ENCODE results near the gene LANCL2.

The LANCL2 gene

GRCh38 chr7:55343002-55343781 lies 21.9 kb upstream of the LANCL2 start:
- no peak overlapping the region for H3K27ac ChIP-seq (ENCODE audit: low read length)
- H3K9me3 ChIP-seq (ENCODE audit: insufficient read depth, low read length, severe bottlenecking), result peaks cover 13% of the 10 kb centered on the region
- H2AFZ ChIP-seq (ENCODE audit: low read depth, low read length), result no peak overlapping the region
- no peak for ATAC-seq (ENCODE audit: insufficient read depth, low read depth)
- no peak overlapping the region for H3K9ac ChIP-seq (ENCODE audit: low read depth, low read length)
- H3K4me1 ChIP-seq (ENCODE audit: insufficient read depth, low read length), result peaks cover 2% of the 10 kb centered on the region
- no peaks in the 10 kb centered on the region for H3K27me3 ChIP-seq (ENCODE audit: insufficient read depth, low read length, poor library complexity)
- no peaks in the 10 kb centered on the region for H3K36me3 ChIP-seq (ENCODE audit: insufficient read depth, low read length)
- no peaks in the 10 kb centered on the region for H3K79me2 ChIP-seq (ENCODE audit: insufficient read depth, low read length)
- H3K4me2 ChIP-seq (ENCODE audit: insufficient read depth, low read length), result no peak overlapping the region
- no peak for TF ChIP-seq CTCF (IDR thresholded peaks at IDR 0.05; ENCODE audit: borderline replicate concordance, extremely low read depth, low read length, poor library complexity, severe bottlenecking)
- TF ChIP-seq EZH2 (IDR thresholded peaks at IDR 0.05; ENCODE audit: borderline replicate concordance, low read depth, low read length, severe bottlenecking), result no peak
- DNase-seq, result no peak
- H3K4me3 ChIP-seq (ENCODE audit: low read depth in 1 of 2, low read length in 2 of 2), result no peak overlapping the region
- H4K20me1 ChIP-seq (ENCODE audit: insufficient read depth, low read length), result no peaks in the 10 kb centered on the region

- Histone ChIP-seq H3K9me3 (ENCODE audit: insufficient read depth, low read length, severe bottlenecking) (peaks cover 13% of the 10 kb centered on the region), H3K4me2 (ENCODE audit: insufficient read depth, low read length) (no peak overlapping the region), H3K4me3 (ENCODE audit: low read depth in 1 of 2, low read length in 2 of 2) (no peak overlapping the region), H3K79me2 (ENCODE audit: insufficient read depth, low read length) (no peaks in the 10 kb centered on the region), H3K9ac (ENCODE audit: low read depth, low read length) (no peak overlapping the region), H3K27me3 (ENCODE audit: insufficient read depth, low read length, poor library complexity) (no peaks in the 10 kb centered on the region), H3K27ac (ENCODE audit: low read length) (no peak overlapping the region), H4K20me1 (ENCODE audit: insufficient read depth, low read length) (no peaks in the 10 kb centered on the region), H2AFZ (ENCODE audit: low read depth, low read length) (no peak overlapping the region), H3K36me3 (ENCODE audit: insufficient read depth, low read length) (no peaks in the 10 kb centered on the region), H3K4me1 (ENCODE audit: insufficient read depth, low read length) (peaks cover 9% of the 10 kb centered on the region)
- no peak for ATAC-seq (ENCODE audit: insufficient read depth, low read depth)
- no peak for DNase-seq
- TF ChIP-seq CTCF (IDR thresholded peaks at IDR 0.05; ENCODE audit: borderline replicate concordance, extremely low read depth, low read length, poor library complexity, severe bottlenecking) (no peak), EZH2 (IDR thresholded peaks at IDR 0.05; ENCODE audit: borderline replicate concordance, low read depth, low read length, severe bottlenecking) (no peak)
Observed at GRCh38 chr7:55343860-55344606, 21.1 kb upstream of the LANCL2 start.

GRCh38 chr7:55344840-55345239 lies 20.3 kb upstream of the LANCL2 start:
- no peak overlapping the region for H3K4me2 ChIP-seq (ENCODE audit: insufficient read depth, low read length)
- no peak for TF ChIP-seq CTCF (IDR thresholded peaks at IDR 0.05; ENCODE audit: borderline replicate concordance, extremely low read depth, low read length, poor library complexity, severe bottlenecking)
- no peak for TF ChIP-seq EZH2 (IDR thresholded peaks at IDR 0.05; ENCODE audit: borderline replicate concordance, low read depth, low read length, severe bottlenecking)
- no peak for ATAC-seq (ENCODE audit: insufficient read depth, low read depth)
- no peak overlapping the region for H2AFZ ChIP-seq (ENCODE audit: low read depth, low read length)
- no peak overlapping the region for H3K4me3 ChIP-seq (ENCODE audit: low read depth in 1 of 2, low read length in 2 of 2)
- no peak overlapping the region for H3K9ac ChIP-seq (ENCODE audit: low read depth, low read length)
- H4K20me1 ChIP-seq (ENCODE audit: insufficient read depth, low read length), result no peaks in the 10 kb centered on the region
- H3K9me3 ChIP-seq (ENCODE audit: insufficient read depth, low read length, severe bottlenecking), result peaks cover 13% of the 10 kb centered on the region
- peaks cover 12% of the 10 kb centered on the region for H3K4me1 ChIP-seq (ENCODE audit: insufficient read depth, low read length)
- no peaks in the 10 kb centered on the region for H3K27me3 ChIP-seq (ENCODE audit: insufficient read depth, low read length, poor library complexity)
- no peaks in the 10 kb centered on the region for H3K36me3 ChIP-seq (ENCODE audit: insufficient read depth, low read length)
- no peak for DNase-seq
- no peak overlapping the region for H3K27ac ChIP-seq (ENCODE audit: low read length)
- H3K79me2 ChIP-seq (ENCODE audit: insufficient read depth, low read length), result no peaks in the 10 kb centered on the region

Measured in DND-41 (cell line).